ENCODE results near the gene WDR77. TPM values are rescaled to one million over a fixed set of nuclear protein-coding genes. Genes with fewer than 3 reads are reported as not detected.

WDR77 gene
- total and polyA plus RNA-seq, 9 of the 15 experiments (the other 6 are each of a cell fraction or from before 2014, with no cell fraction given): 20.6 to 160 (median 75.3) TPM

GRCh38 chr1:111439461-111440351 is 9.3 kb downstream of the WDR77 start (continued):
- TF ChIP-seq ZNF592 (IDR thresholded peaks at IDR 0.05) (peak; percentile 61; the same call in 1 of the 2 replicates), ZEB2 (IDR thresholded peaks at IDR 0.05) (peak; percentile 84), NBN (IDR thresholded peaks at IDR 0.05; ENCODE audit: low read depth) (peak; percentile 31; the same call in 1 of the 2 replicates), DMBX1 (CRISPR knock-in tag; IDR thresholded peaks at IDR 0.05; ENCODE audit: borderline replicate concordance) (no peak), CTBP1 (IDR thresholded peaks at IDR 0.05; ENCODE audit: borderline replicate concordance) (peak; percentile 14; the same call in 1 of the 2 replicates), CBFA2T2 (conservative IDR thresholded peaks at IDR 0.05) (peak; percentile 48), ETS2 (tag; IDR thresholded peaks at IDR 0.05; ENCODE audit: borderline replicate concordance, poor library complexity, severe bottlenecking) (no peak)
- TF ChIP-seq, protein P1, sequence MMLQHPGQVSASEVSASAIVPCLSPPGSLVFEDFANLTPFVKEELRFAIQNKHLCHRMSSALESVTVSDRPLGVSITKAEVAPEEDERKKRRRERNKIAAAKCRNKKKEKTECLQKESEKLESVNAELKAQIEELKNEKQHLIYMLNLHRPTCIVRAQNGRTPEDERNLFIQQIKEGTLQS (IDR thresholded peaks at IDR 0.05): peak; percentile 62
- TF ChIP-seq, protein P1 (CRISPR knock-in tag; conservative IDR thresholded peaks at IDR 0.05): no peak
